ENCODE data around the gene SMIM24. TPM values are rescaled to one million over a fixed set of nuclear protein-coding genes. Genes with fewer than 3 reads are reported as not detected.
A peak's percentile ranks its signal among the peaks of the same experiment; 100 is the strongest.

SMIM24 gene
- total RNA-seq, 1 experiment from 2014 or later: 0.36 TPM

GRCh38 chr19:3516675-3517207 lies 36.4 kb upstream of the SMIM24 start:
- CTCF ChIA-PET: no interaction called here
- intact Hi-C loops (cut with micrococcal nuclease): no loop called here
- Histone ChIP-seq H3K9me2 (replicated peaks; ENCODE audit: low read length) (no peaks in the 10 kb centered on the region), H3K4me1 (ENCODE audit: insufficient read depth, low read length) (no peaks in the 10 kb centered on the region; the same call in 1 of the 2 replicates), H4K20me1 (ENCODE audit: low read length) (peaks cover 27% of the 10 kb centered on the region; the same call in 1 of the 2 replicates), H3K4me3 (ENCODE audit: low read length) (no peak overlapping the region), H3F3A (ENCODE audit: low read length, unreplicated experiment) (no peaks in the 10 kb centered on the region), H3K9ac (ENCODE audit: low read length) (no peak overlapping the region), H3K4me2 (ENCODE audit: low read length) (no peak overlapping the region), H3K36me3 (ENCODE audit: low read depth, low read length) (no peaks in the 10 kb centered on the region), H3K27me3 (ENCODE audit: low read length) (no peaks in the 10 kb centered on the region), H3K27ac (ENCODE audit: low read length) (no peak overlapping the region), H2AFZ (ENCODE audit: low read length) (no peak overlapping the region), H3K79me2 (ENCODE audit: low read length) (peaks cover 96% of the 10 kb centered on the region), H3K9me3 (ENCODE audit: low read length) (no peaks in the 10 kb centered on the region)
- DNase-seq (peak; percentile 53), ATAC-seq (peak; percentile 31)
- no TSS peak for BruUV-seq (replicated peaks)
- TF ChIP-seq CTCF (conservative IDR thresholded peaks at IDR 0.05; ENCODE audit: low read depth, low read length): no peak
- TF ChIP-seq EZH2phosphoT487 (IDR thresholded peaks at IDR 0.05; ENCODE audit: borderline replicate concordance, low read length): no peak
- TF ChIP-seq EZH2 (IDR thresholded peaks at IDR 0.05; ENCODE audit: low read length, unreplicated experiment): no peak
- POLR2A ChIA-PET (ENCODE audit: unreplicated experiment): no interaction called here

- peaks cover 30% of the 10 kb centered on the region; the same call in 1 of the 2 replicates for H4K20me1 ChIP-seq (ENCODE audit: low read length)
- peaks cover 100% of the 10 kb centered on the region for H3K79me2 ChIP-seq (ENCODE audit: low read length)
- H3K4me1 ChIP-seq (ENCODE audit: insufficient read depth, low read length): no peaks in the 10 kb centered on the region; the same call in 1 of the 2 replicates
- intact Hi-C loops (cut with micrococcal nuclease): no loop called here
- ChIA-PET POLR2A (ENCODE audit: unreplicated experiment) (no interaction called here), CTCF (no interaction called here)
- H2AFZ ChIP-seq (ENCODE audit: low read length): no peak overlapping the region
- H3K9me2 ChIP-seq (replicated peaks; ENCODE audit: low read length): no peaks in the 10 kb centered on the region
- TF ChIP-seq CTCF (conservative IDR thresholded peaks at IDR 0.05; ENCODE audit: low read depth, low read length): no peak
- no peak for TF ChIP-seq EZH2 (IDR thresholded peaks at IDR 0.05; ENCODE audit: low read length, unreplicated experiment)
- no peak for TF ChIP-seq EZH2phosphoT487 (IDR thresholded peaks at IDR 0.05; ENCODE audit: borderline replicate concordance, low read length)
- no peaks in the 10 kb centered on the region for H3K9me3 ChIP-seq (ENCODE audit: low read length)
- no peak overlapping the region for H3K27ac ChIP-seq (ENCODE audit: low read length)
- H3K36me3 ChIP-seq (ENCODE audit: low read depth, low read length): no peaks in the 10 kb centered on the region
- DNase-seq: no peak
- H3K4me2 ChIP-seq (ENCODE audit: low read length): no peak overlapping the region
- no peak overlapping the region for H3K4me3 ChIP-seq (ENCODE audit: low read length)
- no peaks in the 10 kb centered on the region for H3K27me3 ChIP-seq (ENCODE audit: low read length)
- no peak overlapping the region for H3K9ac ChIP-seq (ENCODE audit: low read length)
- BruUV-seq (replicated peaks): no TSS peak
- no peaks in the 10 kb centered on the region for H3F3A ChIP-seq (ENCODE audit: low read length, unreplicated experiment)
- ATAC-seq: no peak
Observed at GRCh38 chr19:3515891-3516422, 35.6 kb upstream of the SMIM24 start.

GRCh38 chr19:3514930-3515329 lies 34.6 kb upstream of the SMIM24 start:
- ChIA-PET POLR2A (ENCODE audit: unreplicated experiment) (no interaction called here), CTCF (no interaction called here)
- H3K9me3 ChIP-seq (ENCODE audit: low read length): no peaks in the 10 kb centered on the region
- no peak for TF ChIP-seq CTCF (conservative IDR thresholded peaks at IDR 0.05; ENCODE audit: low read depth, low read length)
- TF ChIP-seq EZH2 (IDR thresholded peaks at IDR 0.05; ENCODE audit: low read length, unreplicated experiment): no peak
- TF ChIP-seq EZH2phosphoT487 (IDR thresholded peaks at IDR 0.05; ENCODE audit: borderline replicate concordance, low read length): no peak
- H3K4me3 ChIP-seq (ENCODE audit: low read length): no peak overlapping the region
- ATAC-seq (0 out of 2 replicates have a peak, but pooled peaks have one; percentile 27), DNase-seq (no peak)
- H3K79me2 ChIP-seq (ENCODE audit: low read length): peaks cover 100% of the 10 kb centered on the region
- H3K9me2 ChIP-seq (replicated peaks; ENCODE audit: low read length): no peaks in the 10 kb centered on the region
- H3K27ac ChIP-seq (ENCODE audit: low read length): no peak overlapping the region
- peaks cover 2% of the 10 kb centered on the region for H3K4me1 ChIP-seq (ENCODE audit: insufficient read depth, low read length)
- H4K20me1 ChIP-seq (ENCODE audit: low read length): peaks cover 35% of the 10 kb centered on the region; the same call in 1 of the 2 replicates
- no TSS peak for BruUV-seq (replicated peaks)
- no peak overlapping the region for H2AFZ ChIP-seq (ENCODE audit: low read length)
- H3K9ac ChIP-seq (ENCODE audit: low read length): no peak overlapping the region
- no peaks in the 10 kb centered on the region for H3K27me3 ChIP-seq (ENCODE audit: low read length)
- H3K36me3 ChIP-seq (ENCODE audit: low read depth, low read length): no peaks in the 10 kb centered on the region; the same call in 1 of the 2 replicates
- no peaks in the 10 kb centered on the region for H3F3A ChIP-seq (ENCODE audit: low read length, unreplicated experiment)
- intact Hi-C loops (cut with micrococcal nuclease): no loop called here
- no peak overlapping the region for H3K4me2 ChIP-seq (ENCODE audit: low read length)

All from PC-3 (cell line).